Astrocyte (in vitro differentiated cells and primary cell): ENCODE data around the gene MPRIP. TPM values are rescaled to one million over a fixed set of nuclear protein-coding genes. Genes with fewer than 3 reads are reported as not detected.

Source experiments
- DNase-seq: peaks from one replicate; pipeline ENCODE4 v3.0.0-alpha.2; 2010; ENCODE audit warnings: low read depth
- FAIRE-seq: peaks from 2 replicates; lab custom pipeline; 2011; peaks lifted over from hg19 to GRCh38; lab: Jason Lieb, UNC
- H2AFZ ChIP-seq: 2 replicates; pipeline ENCODE4 v1.6.0; 2012; ENCODE audit warnings: low read depth, low read length, inconsistent platforms
- H3K27ac ChIP-seq: 2 replicates; pipeline ENCODE4 v1.5.1; 2011; ENCODE audit warnings: low read depth, low read length, inconsistent platforms
- H3K27me3 ChIP-seq: 2 replicates; pipeline ENCODE4 v1.6.0; 2011; ENCODE audit warnings: low read length, inconsistent platforms; ENCODE audit not compliant: insufficient read depth
- H3K36me3 ChIP-seq: 2 replicates; pipeline ENCODE4 v1.5.1; 2011; ENCODE audit warnings: low read length, inconsistent platforms; ENCODE audit not compliant: insufficient read depth
- H3K4me1 ChIP-seq: 2 replicates; pipeline ENCODE4 v1.5.1; 2011; ENCODE audit warnings: low read length, inconsistent platforms; ENCODE audit not compliant: insufficient read depth
- H3K4me2 ChIP-seq: 2 replicates; pipeline ENCODE4 v1.6.0; 2012; ENCODE audit warnings: low read length, inconsistent platforms
- H3K4me3 ChIP-seq: 2 replicates; pipeline ENCODE4 v1.5.1; 2011; ENCODE audit warnings: low read depth, mild to moderate bottlenecking, low read length, inconsistent platforms; ENCODE audit not compliant: insufficient read depth
- H3K79me2 ChIP-seq: 2 replicates; pipeline ENCODE4 v1.6.0; 2012; ENCODE audit warnings: mild to moderate bottlenecking, low read length, inconsistent platforms; ENCODE audit not compliant: insufficient read depth
- H3K9ac ChIP-seq: 2 replicates; pipeline ENCODE4 v1.6.0; 2012; ENCODE audit warnings: mild to moderate bottlenecking, low read length, inconsistent platforms
- H3K9me3 ChIP-seq: 2 replicates; pipeline ENCODE4 v1.5.1; 2012; ENCODE audit warnings: low read depth, mild to moderate bottlenecking, low read length, inconsistent platforms; ENCODE audit not compliant: insufficient read depth
- H4K20me1 ChIP-seq: 2 replicates; pipeline ENCODE4 v1.6.0; 2012; ENCODE audit warnings: low read length, inconsistent platforms; ENCODE audit not compliant: insufficient read depth
- H3K27ac Mint-ChIP-seq: one replicate; pipeline ENCODE4 v1.8.0; 2021; ENCODE audit warnings: mild to moderate bottlenecking, mixed read lengths; ENCODE audit not compliant: unreplicated experiment
- H3K27me3 Mint-ChIP-seq: one replicate; pipeline ENCODE4 v1.8.0; 2021; ENCODE audit warnings: low read depth, mixed read lengths; ENCODE audit not compliant: unreplicated experiment
- H3K36me3 Mint-ChIP-seq: one replicate; pipeline ENCODE4 v1.8.0; 2021; ENCODE audit warnings: low read depth, mixed read lengths; ENCODE audit not compliant: unreplicated experiment
- H3K4me1 Mint-ChIP-seq: one replicate; pipeline ENCODE4 v1.8.0; 2021; ENCODE audit warnings: low read depth, mixed read lengths; ENCODE audit not compliant: unreplicated experiment
- H3K4me3 Mint-ChIP-seq: one replicate; pipeline ENCODE4 v1.8.0; 2021; ENCODE audit warnings: mild to moderate bottlenecking, moderate library complexity, mixed read lengths; ENCODE audit not compliant: unreplicated experiment
- H3K9me3 Mint-ChIP-seq: one replicate; pipeline ENCODE4 v1.8.0; 2021; ENCODE audit warnings: mild to moderate bottlenecking, mixed read lengths; ENCODE audit not compliant: unreplicated experiment
- EZH2 ChIP-seq: IDR thresholded peaks from 2 replicates; pipeline ENCODE4 v1.6.1; 2012; ENCODE audit warnings: mild to moderate bottlenecking, low read length, inconsistent platforms; ENCODE audit not compliant: insufficient read depth
- total RNA-seq: library from RNA; stranded (reverse); gene quantifications from 2 replicates; pipeline ENCODE4 v1.2.1, GENCODE V29; 2021
- TF ChIP-seq, protein P1 (sequence below): IDR thresholded peaks from 2 replicates; pipeline ENCODE4 v1.5.1; 2011; ENCODE audit warnings: low read depth, mild to moderate bottlenecking, inconsistent platforms, low read length, moderate library complexity; ENCODE audit not compliant: insufficient read depth

MPRIP gene
- total RNA-seq, 1 donor from 2014 or later: 176 TPM

DNA sequence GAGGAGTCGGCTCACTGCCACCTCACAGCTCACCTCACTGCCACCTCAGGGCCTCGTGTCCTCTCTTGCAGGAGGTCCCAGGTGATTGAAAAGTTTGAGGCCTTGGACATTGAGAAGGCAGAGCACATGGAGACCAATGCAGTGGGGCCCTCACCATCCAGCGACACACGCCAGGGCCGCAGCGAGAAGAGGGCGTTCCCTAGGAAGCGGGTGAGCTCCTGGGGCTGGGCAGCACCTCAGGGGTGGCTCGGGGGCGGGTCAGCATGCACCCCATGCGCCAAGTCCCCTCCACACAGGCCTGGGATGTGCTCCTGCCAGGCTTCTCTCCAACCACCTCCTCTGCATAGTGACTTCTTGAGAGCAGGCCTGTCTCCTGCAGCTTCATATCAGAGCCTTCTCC lies 100.3 kb downstream of the MPRIP start:
- no peaks in the 10 kb centered on the region for H3K79me2 ChIP-seq
- peaks cover 19% of the 10 kb centered on the region for H3K4me1 Mint-ChIP-seq
- no peak overlapping the region for H3K27ac Mint-ChIP-seq
- peaks cover 18% of the 10 kb centered on the region for H3K4me1 ChIP-seq
- no peaks in the 10 kb centered on the region for H3K9me3 ChIP-seq
- peaks cover 80% of the 10 kb centered on the region for H4K20me1 ChIP-seq
- no peaks in the 10 kb centered on the region for H3K27me3 Mint-ChIP-seq
- no peaks in the 10 kb centered on the region for H3K9me3 Mint-ChIP-seq
- H3K36me3 Mint-ChIP-seq: peaks cover 11% of the 10 kb centered on the region
- H3K36me3 ChIP-seq: peaks cover 29% of the 10 kb centered on the region
- no peak overlapping the region for H3K27ac ChIP-seq
- H3K4me3 ChIP-seq: no peak overlapping the region
- H3K4me3 Mint-ChIP-seq: no peak overlapping the region
- no peak overlapping the region for H2AFZ ChIP-seq
- no peak overlapping the region for H3K9ac ChIP-seq
- DNase-seq: no peak
- TF ChIP-seq EZH2: no peak
- TF ChIP-seq, protein P1, sequence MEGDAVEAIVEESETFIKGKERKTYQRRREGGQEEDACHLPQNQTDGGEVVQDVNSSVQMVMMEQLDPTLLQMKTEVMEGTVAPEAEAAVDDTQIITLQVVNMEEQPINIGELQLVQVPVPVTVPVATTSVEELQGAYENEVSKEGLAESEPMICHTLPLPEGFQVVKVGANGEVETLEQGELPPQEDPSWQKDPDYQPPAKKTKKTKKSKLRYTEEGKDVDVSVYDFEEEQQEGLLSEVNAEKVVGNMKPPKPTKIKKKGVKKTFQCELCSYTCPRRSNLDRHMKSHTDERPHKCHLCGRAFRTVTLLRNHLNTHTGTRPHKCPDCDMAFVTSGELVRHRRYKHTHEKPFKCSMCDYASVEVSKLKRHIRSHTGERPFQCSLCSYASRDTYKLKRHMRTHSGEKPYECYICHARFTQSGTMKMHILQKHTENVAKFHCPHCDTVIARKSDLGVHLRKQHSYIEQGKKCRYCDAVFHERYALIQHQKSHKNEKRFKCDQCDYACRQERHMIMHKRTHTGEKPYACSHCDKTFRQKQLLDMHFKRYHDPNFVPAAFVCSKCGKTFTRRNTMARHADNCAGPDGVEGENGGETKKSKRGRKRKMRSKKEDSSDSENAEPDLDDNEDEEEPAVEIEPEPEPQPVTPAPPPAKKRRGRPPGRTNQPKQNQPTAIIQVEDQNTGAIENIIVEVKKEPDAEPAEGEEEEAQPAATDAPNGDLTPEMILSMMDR: no peak
- no peak for FAIRE-seq
- H3K4me2 ChIP-seq: no peak overlapping the region
- H3K27me3 ChIP-seq: no peaks in the 10 kb centered on the region

GRCh38 chr17:17143501-17143900 lies 101.2 kb downstream of the MPRIP start:
- Histone ChIP-seq H3K79me2 (no peaks in the 10 kb centered on the region), H3K27me3 (no peaks in the 10 kb centered on the region), H2AFZ (no peak overlapping the region), H3K4me2 (no peak overlapping the region), H3K9ac (no peak overlapping the region), H3K4me3 (no peak overlapping the region), H3K4me1 (peaks cover 23% of the 10 kb centered on the region), H4K20me1 (peaks cover 73% of the 10 kb centered on the region), H3K36me3 (peaks cover 34% of the 10 kb centered on the region), H3K27ac (no peak overlapping the region), H3K9me3 (no peaks in the 10 kb centered on the region)
- DNase-seq: no peak
- no peaks in the 10 kb centered on the region for H3K9me3 Mint-ChIP-seq
- H3K4me1 Mint-ChIP-seq: peaks cover 19% of the 10 kb centered on the region
- FAIRE-seq: no peak
- H3K36me3 Mint-ChIP-seq: peaks cover 12% of the 10 kb centered on the region
- H3K27me3 Mint-ChIP-seq: no peaks in the 10 kb centered on the region
- H3K4me3 Mint-ChIP-seq: no peak overlapping the region
- no peak for TF ChIP-seq EZH2
- TF ChIP-seq, protein P1: no peak
- H3K27ac Mint-ChIP-seq: no peak overlapping the region

- peaks cover 12% of the 10 kb centered on the region for H3K36me3 Mint-ChIP-seq
- H3K9me3 Mint-ChIP-seq: no peaks in the 10 kb centered on the region
- Histone ChIP-seq H3K9me3 (no peaks in the 10 kb centered on the region), H4K20me1 (peaks cover 71% of the 10 kb centered on the region), H3K27ac (no peak overlapping the region), H3K9ac (no peak overlapping the region), H3K4me2 (no peak overlapping the region), H2AFZ (no peak overlapping the region), H3K27me3 (no peaks in the 10 kb centered on the region), H3K4me1 (peaks cover 23% of the 10 kb centered on the region), H3K79me2 (no peaks in the 10 kb centered on the region), H3K36me3 (peaks cover 36% of the 10 kb centered on the region), H3K4me3 (no peak overlapping the region)
- no peak for FAIRE-seq
- H3K4me3 Mint-ChIP-seq: no peak overlapping the region
- no peak for DNase-seq
- no peaks in the 10 kb centered on the region for H3K27me3 Mint-ChIP-seq
- peaks cover 19% of the 10 kb centered on the region for H3K4me1 Mint-ChIP-seq
- H3K27ac Mint-ChIP-seq: no peak overlapping the region
- TF ChIP-seq EZH2: no peak
- TF ChIP-seq, protein P1: no peak
These were observed 101.8 kb downstream of the MPRIP start for GRCh38 chr17:17144061-17144460.
